HG02970 (cell line): ENCODE data around the gene TMEM94.

Experiments
- ATAC-seq: cut with Tn5 transposase; IDR thresholded peaks from one replicate; pipeline ENCODE4 v1.9.1; 2021; ENCODE audit warnings: mild to moderate bottlenecking, moderate library complexity, moderate number of reproducible peaks; ENCODE audit not compliant: unreplicated experiment, low FRiP score

TMEM94 gene

GRCh38 chr17:75492555-75493168, 36.2 kb downstream of the TMEM94 start:
- no peak for ATAC-seq

DNA sequence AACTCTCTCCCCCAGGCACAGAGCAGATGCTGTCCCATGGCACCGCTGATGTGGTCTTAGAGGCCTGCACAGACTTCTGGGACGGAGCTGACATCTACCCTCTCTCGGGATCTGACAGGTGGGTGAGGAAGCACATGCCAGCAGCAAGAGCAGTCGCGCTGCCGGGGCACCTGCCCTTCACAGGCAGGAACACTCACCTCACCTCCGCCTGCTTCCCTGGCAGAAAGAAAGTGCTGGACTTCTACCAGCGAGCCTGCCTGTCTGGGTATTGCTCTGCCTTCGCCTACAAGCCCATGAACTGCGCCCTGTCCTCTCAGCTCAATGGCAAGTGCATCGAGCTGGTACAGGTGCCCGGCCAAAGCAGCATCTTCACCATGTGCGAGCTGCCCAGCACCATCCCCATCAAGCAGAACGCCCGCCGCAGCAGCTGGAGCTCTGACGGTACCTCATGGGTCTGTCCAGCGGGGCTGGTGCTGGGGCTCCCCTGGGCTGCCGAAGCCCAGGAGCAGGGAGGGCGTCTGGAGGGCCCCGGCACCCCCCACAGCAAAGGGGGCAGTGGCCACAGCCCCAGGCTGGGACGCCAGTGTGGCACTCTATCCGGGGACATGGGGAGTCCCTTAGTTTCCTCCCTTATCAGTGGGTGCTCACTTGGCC, 37.2 kb downstream of the TMEM94 start:
- no peak for ATAC-seq

- no peak for ATAC-seq
Measured at GRCh38 chr17:75494326-75494877, 38.0 kb downstream of the TMEM94 start.

DNA sequence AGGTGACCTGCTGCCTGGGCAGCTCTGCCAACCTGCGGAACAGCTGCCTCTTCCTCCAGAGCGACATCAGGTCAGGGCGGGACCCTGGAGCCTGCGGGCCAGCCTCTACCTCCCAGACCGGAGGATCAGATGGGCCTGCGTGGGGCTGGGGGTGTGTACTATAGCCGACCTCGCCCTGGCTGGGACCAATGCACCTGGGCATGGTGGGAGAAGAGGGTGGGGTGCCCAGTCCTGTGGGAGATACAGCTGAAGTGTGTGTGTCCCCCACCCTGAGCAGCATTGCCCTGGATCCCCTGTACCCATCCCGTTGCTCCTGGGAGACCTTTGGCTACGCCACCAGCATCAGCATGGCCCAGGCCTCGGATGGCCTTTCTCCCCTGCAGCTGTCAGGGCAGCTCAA, 39.6 kb downstream of the TMEM94 start:
- ATAC-seq, result no peak

DNA sequence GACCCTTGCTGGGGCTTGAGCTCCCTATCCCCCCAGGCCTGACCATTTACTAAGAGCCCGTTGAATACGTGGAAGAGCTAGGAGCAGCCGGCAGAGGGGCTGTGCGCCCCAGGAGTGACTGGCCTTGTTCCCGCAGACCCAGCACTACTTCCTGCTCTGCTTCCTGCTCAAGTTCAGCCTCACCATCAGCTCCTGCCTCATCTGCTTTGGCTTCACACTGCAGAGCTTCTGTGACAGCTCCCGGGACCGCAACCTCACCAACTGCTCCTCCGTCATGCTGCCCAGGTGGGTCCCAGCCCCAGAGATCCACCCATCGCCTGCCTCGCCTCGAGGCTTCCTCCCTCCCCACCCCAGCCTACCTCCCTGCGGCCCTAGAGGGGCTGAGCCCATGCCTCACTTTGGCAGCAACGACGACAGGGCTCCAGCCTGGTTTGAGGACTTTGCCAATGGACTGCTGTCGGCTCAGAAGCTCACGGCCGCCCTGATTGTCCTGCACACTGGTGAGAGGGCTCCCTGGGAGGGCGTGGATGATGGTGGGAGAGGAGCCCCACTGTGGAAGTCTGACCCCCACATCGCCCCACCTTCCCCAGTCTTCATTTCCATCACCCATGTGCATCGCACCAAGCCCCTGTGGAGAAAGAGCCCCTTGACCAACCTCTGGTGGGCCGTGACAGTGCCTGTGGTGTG, 41.7 kb downstream of the TMEM94 start:
- no peak for ATAC-seq

GRCh38 chr17:75498726-75499213, 42.3 kb downstream of the TMEM94 start:
- ATAC-seq, result no peak

- ATAC-seq, result no peak
Measured at GRCh38 chr17:75499313-75500022, 43.0 kb downstream of the TMEM94 start.

DNA sequence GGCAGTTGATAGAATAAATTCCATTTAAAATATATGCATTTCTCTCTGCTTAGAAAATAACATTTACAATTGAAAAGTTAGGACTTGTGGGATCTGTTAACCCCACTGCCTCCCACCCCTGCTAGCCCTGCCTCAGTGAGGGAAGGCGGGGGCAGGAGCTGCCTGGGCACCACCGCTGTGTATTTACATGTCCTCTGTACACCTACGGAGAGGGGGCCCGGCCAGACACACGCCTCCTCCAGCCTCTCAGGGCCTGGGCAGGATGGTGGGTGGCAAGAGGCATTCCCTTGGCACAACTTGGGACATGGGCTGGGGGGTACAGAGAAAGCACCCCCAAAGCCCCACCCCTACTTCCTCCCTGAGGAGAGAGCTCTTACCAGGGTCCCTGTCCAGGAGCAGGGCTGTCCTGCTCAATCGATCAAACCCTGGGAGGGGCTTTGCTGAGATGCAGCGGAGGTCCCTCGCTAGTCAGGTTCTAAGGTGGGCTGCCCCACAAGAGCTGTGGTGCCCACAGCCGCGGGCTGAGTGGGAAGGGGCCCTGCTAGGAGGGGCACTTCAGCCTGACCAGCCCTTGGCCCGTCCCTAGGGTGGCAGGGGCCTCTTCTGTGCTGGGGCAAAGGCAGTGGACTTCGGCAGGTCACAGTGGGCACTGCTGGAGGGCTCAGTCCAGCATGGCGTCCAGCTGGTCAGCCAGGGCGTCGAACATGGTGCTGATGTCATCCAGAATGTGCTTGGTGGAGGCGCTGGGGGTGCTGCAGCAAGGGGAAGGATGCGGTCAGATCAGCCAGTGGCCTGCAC, 44.2 kb downstream of the TMEM94 start:
- ATAC-seq, result no peak

DNA sequence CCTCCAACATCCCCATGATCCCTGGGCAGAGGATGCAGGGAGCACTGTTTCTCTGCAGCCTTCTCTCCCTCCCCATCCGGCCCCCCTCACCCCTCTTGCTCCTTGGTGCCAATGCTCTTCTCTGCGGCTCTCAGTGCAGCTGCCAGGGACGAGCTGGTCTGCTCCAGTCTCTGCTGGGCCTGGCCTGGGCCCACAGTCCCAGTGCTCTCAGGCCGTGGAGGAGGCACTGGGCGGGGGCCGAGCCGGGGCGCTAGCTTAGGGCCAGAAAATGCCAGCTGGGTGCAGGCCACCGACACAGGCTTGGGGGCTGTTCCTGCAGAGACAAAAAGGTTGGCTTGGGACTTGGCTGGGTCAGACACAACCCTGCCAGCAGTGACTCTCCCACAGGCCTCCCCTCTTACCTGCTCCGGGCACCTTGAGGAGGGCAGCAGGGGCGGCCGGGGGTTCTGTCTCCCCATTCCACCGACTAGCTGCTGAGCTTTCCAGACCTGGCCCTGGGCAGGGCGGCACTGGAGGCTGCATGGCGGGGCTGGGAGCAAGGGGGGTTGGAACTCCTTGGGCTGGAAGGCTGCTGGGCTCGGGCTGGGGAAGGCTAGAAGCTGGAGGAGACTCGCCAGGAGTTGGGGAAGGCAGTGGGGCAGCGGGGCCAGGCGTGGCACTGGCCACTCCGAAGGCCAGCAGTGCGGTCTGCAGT, 45.1 kb downstream of the TMEM94 start:
- ATAC-seq, result no peak

DNA sequence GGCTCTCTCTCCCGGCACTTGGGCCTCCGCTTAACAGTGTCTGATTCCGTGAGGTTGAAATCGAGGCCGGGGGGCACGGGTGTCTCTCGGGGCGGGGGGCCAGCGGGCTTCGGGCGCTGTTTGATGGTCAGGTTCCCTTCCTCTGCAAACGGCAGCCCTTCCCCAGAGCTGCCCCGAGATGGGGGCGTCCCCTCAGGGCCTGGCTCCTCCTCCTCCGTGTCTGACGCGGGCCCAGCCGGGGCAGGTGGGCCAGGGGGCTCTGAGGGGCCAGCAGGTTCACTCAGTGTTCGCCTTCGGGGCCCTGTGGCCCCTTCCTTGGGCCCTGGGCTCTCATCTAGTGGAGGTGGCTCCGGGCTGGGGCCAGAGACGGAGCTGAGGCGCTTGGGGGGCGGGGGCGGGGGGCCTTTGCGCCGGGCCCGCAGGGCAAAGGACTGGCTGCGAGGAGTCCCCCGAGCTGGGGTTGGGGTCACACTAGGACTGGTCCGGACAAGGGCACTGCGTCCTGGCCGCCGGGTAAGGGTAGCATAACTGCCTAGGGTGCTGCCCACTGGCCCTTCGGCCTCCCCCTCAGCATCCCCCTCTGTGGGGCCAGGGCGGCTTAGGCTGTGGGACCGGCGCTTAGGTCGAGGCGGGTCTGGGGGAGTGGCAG, 45.8 kb downstream of the TMEM94 start:
- no peak for ATAC-seq

DNA sequence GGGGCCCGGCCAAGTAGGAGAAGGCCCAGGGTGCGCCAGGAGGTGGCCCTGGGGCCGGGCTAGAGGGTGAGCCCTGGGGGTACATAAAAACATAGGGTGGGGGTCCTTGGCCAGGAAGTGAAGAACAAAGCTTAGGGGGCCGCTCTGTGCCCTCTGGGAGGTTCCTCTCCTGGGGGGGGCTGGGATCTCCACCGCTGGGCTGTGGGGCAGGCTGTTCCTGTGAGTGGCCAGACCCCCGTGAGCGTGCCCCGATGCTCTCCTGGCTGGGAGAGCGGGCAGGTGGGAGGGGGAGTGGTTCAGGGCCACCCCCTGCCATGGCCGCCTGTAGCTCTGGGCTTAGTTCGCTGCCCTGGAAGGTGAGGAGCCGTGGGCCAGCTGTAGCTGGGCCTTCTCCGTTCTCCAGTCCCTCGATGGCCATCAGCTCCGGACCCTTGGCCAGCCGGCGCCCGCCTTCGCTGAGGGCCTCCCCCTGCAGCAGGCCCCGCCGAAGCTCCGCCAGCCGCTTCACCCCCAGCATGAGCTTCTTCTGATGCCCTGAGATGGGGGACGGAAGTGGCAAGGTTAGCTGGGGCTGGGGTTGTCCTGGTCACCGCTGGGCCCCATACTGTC, 46.4 kb downstream of the TMEM94 start:
- ATAC-seq, result no peak

DNA sequence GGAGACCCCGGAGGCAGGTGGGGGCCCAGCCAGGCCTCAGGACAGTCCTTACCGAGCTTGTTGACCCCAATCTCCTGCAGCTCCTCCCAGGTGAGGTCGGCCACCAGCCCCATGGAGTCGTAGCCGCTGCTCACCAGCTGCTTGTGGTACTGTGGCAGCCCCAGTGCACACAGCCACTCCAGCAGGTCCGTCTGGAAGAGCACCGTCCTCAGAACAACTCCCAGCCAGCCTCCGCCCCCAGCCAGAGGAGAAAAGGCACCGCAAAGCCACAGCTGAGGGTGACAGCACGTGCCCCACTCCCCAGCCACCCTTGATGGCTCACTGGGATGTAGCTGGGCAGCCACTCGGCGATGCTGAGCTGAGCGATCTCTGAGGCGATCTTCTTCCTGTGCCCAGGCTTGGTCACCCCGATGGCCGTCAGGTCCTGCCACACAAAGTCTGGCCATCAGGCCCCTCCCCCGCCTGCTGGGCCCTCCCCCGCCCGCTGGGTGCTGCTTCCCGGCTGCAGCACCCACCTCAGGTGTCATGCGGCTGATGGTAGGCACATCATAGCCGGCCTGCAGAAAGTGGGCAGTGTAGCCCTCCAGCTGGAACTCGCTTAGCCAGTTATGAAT, 47.0 kb downstream of the TMEM94 start:
- ATAC-seq, result no peak

DNA sequence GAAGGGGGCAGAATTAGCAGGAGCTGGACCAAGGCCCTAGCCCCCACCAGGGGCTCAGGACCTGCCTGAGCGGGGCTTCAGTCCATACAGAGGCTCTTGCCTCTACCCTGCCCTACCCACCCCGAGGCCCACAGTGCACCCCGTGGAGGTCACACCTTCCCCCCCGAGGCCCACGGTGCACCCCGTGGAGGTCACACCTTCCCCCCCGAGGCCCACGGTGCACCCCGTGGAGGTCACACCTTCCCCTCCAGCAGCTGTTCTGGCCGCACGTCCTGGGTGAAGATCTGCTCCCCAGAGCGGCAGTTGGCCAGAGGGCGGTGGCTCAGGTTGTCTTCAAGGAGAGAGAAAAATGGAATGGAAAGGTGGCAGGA, 47.5 kb downstream of the TMEM94 start:
- no peak for ATAC-seq

- ATAC-seq, result no peak
Measured at GRCh38 chr17:75504347-75505151, 48.1 kb downstream of the TMEM94 start.

GRCh38 chr17:75505152-75505409, 48.6 kb downstream of the TMEM94 start:
- no peak for ATAC-seq

DNA sequence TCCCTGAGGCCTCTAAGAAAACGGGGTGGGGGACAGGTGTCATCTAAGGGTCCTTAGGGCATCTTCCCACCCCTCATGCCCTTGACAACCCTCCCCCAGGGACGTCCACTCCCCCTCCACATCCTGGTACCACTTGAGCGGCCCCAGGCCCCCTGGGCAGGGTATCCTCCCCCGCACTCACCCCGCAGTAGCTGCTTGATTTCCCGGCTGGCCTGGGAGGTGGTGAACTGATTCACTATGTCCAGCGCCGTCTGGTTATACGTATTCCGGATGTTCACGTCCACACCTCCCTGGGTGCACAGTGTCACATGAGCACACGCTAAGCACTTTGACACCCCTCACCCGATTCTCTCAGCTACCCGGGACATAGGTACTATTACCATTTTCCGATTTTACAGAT, 49.2 kb downstream of the TMEM94 start:
- no peak for ATAC-seq

DNA sequence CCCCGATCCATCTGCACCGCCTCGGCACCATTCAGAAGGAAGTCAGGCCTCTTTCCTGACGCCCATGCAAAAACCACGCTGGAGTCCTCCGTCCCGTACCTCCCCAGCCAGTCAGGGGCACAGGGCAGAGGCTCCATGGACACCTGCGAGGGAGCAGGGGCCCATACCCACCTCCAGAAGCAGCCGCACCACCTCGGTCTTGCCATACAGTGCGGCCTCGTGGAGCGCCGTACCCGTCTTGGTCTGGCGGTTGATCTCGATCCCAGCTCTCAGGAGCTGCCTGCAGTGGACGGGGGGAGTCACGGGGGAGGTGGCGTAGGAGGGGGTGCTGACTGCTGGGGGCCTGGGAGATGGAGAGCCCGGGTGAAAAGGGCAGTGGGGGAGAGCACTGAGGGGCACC, 49.7 kb downstream of the TMEM94 start:
- no peak for ATAC-seq

- ATAC-seq, result no peak
Measured at GRCh38 chr17:75506888-75507287, 50.5 kb downstream of the TMEM94 start.
